Measurements from ENCODE around the gene LPP.

LPP gene

GRCh38 chr3:188906236-188906635 is 752.3 kb downstream of the LPP start:
- H3K27ac ChIP-seq, result no peak overlapping the region
- CTCF ChIA-PET, result no interaction called here
- TF ChIP-seq CTCF (conservative IDR thresholded peaks at IDR 0.05; ENCODE audit: low read depth), result no peak
- no peak for DNase-seq (ENCODE audit: low spot score)
- POLR2A ChIA-PET (ENCODE audit: low non-redundant PET), result no interaction called here

- CTCF ChIA-PET, result interaction anchor here (0.7 kb wide), 1 partner anchor 25 kb away, joined by 3 read pairs; no protein-coding TSS in a partner anchor
- H3K27ac ChIP-seq, result no peak overlapping the region
- no peak for DNase-seq (ENCODE audit: low spot score)
- POLR2A ChIA-PET (ENCODE audit: low non-redundant PET), result no interaction called here
- no peak for TF ChIP-seq CTCF (conservative IDR thresholded peaks at IDR 0.05; ENCODE audit: low read depth)
These were observed 754.3 kb downstream of the LPP start for GRCh38 chr3:188908002-188908850.

GRCh38 chr3:188911026-188911850 is 757.3 kb downstream of the LPP start:
- ChIA-PET POLR2A (ENCODE audit: low non-redundant PET) (no interaction called here), CTCF (no interaction called here)
- TF ChIP-seq CTCF (conservative IDR thresholded peaks at IDR 0.05; ENCODE audit: low read depth), result no peak
- no peak overlapping the region for H3K27ac ChIP-seq
- no peak for DNase-seq (ENCODE audit: low spot score)

GRCh38 chr3:188913084-188913483 is 759.1 kb downstream of the LPP start:
- no peak overlapping the region for H3K27ac ChIP-seq
- no peak for TF ChIP-seq CTCF (conservative IDR thresholded peaks at IDR 0.05; ENCODE audit: low read depth)
- CTCF ChIA-PET, result no interaction called here
- POLR2A ChIA-PET (ENCODE audit: low non-redundant PET), result no interaction called here
- DNase-seq (ENCODE audit: low spot score), result no peak

GRCh38 chr3:188914552-188914951 is 760.6 kb downstream of the LPP start:
- CTCF ChIA-PET, result no interaction called here
- POLR2A ChIA-PET (ENCODE audit: low non-redundant PET), result no interaction called here
- TF ChIP-seq CTCF (conservative IDR thresholded peaks at IDR 0.05; ENCODE audit: low read depth), result no peak
- no peak overlapping the region for H3K27ac ChIP-seq
- DNase-seq (ENCODE audit: low spot score), result no peak

GRCh38 chr3:188915127-188915526 is 761.2 kb downstream of the LPP start:
- POLR2A ChIA-PET (ENCODE audit: low non-redundant PET), result no interaction called here
- DNase-seq (ENCODE audit: low spot score), result no peak
- no peak for TF ChIP-seq CTCF (conservative IDR thresholded peaks at IDR 0.05; ENCODE audit: low read depth)
- CTCF ChIA-PET, result no interaction called here
- H3K27ac ChIP-seq, result no peak overlapping the region
